HepG2 (cell line): Measurements from ENCODE around the gene ENTPD6. TPM values are rescaled to one million over a fixed set of nuclear protein-coding genes. Genes with fewer than 3 reads are reported as not detected.

Experiments
- ARNTL ChIP-seq: sonication (generic); formaldehyde crosslinking; IDR thresholded peaks from 2 replicates; pipeline ENCODE4 v1.4.0; 2020; ENCODE audit warnings: mild to moderate bottlenecking, missing genetic modification reagents
- CHD4 ChIP-seq: fragments of 200-600 bp; sonication (generic); IDR thresholded peaks from 2 replicates; pipeline ENCODE4 v1.7.0; 2017; ENCODE audit warnings: mild to moderate bottlenecking, low read length, borderline replicate concordance
- FOXP1 ChIP-seq, 2 experiments: fragments of 450-650 bp in 1 of 2; IDR thresholded peaks; 2 replicates each; pipeline ENCODE4 v1.6.1; 2017 to 2018; ENCODE audit warnings: antibody characterized with exemption in 1 of 2
- IKZF1 ChIP-seq: fragments of 450-650 bp; IDR thresholded peaks from 2 replicates; pipeline ENCODE4 v1.7.1; 2016
- MAFF ChIP-seq: IDR thresholded peaks from 2 replicates; pipeline ENCODE4 v1.6.1; 2011; ENCODE audit warnings: low read depth, low read length, improper control_type of control experiment
- MEIS1 ChIP-seq: sonication (generic); formaldehyde crosslinking; IDR thresholded peaks from 2 replicates; pipeline ENCODE4 v1.9.0; 2021; ENCODE audit warnings: mild to moderate bottlenecking, missing genetic modification reagents, moderate library complexity, borderline replicate concordance
- PLSCR1 ChIP-seq: sonication (generic); formaldehyde crosslinking; IDR thresholded peaks from 2 replicates; pipeline ENCODE4 v1.5.0; 2020; ENCODE audit warnings: missing genetic modification reagents, mild to moderate bottlenecking, borderline replicate concordance
- SOX6 ChIP-seq, 2 experiments: fragments of 450-650 bp in 1 of 2; sonication (generic) in 1 of 2; formaldehyde crosslinking in 1 of 2; IDR thresholded peaks; 2 replicates each; pipeline versions ENCODE4 v1.4.0 to v1.6.1; 2017 to 2020; ENCODE audit warnings: antibody characterized with exemption in 1 of 2, mild to moderate bottlenecking in 1 of 2, missing genetic modification reagents in 1 of 2
- SP4 ChIP-seq: sonication (generic); formaldehyde crosslinking; IDR thresholded peaks from 2 replicates; pipeline ENCODE4 v1.8.1; 2023; ENCODE audit warnings: mild to moderate bottlenecking, missing genetic modification reagents
- STAT5B ChIP-seq: sonication (generic); formaldehyde crosslinking; IDR thresholded peaks from 2 replicates; pipeline ENCODE4 v1.4.0; 2020; ENCODE audit warnings: missing genetic modification reagents
- SYNCRIP ChIP-seq: fragments of 200-400 bp; formaldehyde crosslinking; IDR thresholded peaks from 2 replicates; pipeline ENCODE4 v1.6.1; 2018; ENCODE audit warnings: mild to moderate bottlenecking, low read depth, low read length; ENCODE audit not compliant: insufficient read depth
- TEAD2 ChIP-seq: sonication (generic); formaldehyde crosslinking; IDR thresholded peaks from 2 replicates; pipeline ENCODE4 v1.9.0; 2021; ENCODE audit warnings: missing genetic modification reagents
- TSC22D2 ChIP-seq: sonication (generic); formaldehyde crosslinking; IDR thresholded peaks from 2 replicates; pipeline ENCODE4 v1.5.1; 2020; ENCODE audit warnings: missing genetic modification reagents, mild to moderate bottlenecking, borderline replicate concordance
- ZBTB37 ChIP-seq: sonication (generic); formaldehyde crosslinking; IDR thresholded peaks from 2 replicates; pipeline ENCODE4 v1.4.0; 2020; ENCODE audit warnings: mild to moderate bottlenecking, missing genetic modification reagents
- ZC3H4 ChIP-seq: sonication (generic); formaldehyde crosslinking; IDR thresholded peaks from 2 replicates; pipeline ENCODE4 v1.4.0; 2020; ENCODE audit warnings: missing genetic modification reagents, borderline replicate concordance
- ZFY ChIP-seq: sonication (generic); formaldehyde crosslinking; IDR thresholded peaks from 2 replicates; pipeline ENCODE4 v1.4.0; 2020; ENCODE audit warnings: missing genetic modification reagents
- ZNF24 ChIP-seq: fragments of 450-650 bp; IDR thresholded peaks from 2 replicates; pipeline ENCODE4 v1.6.1; 2017; ENCODE audit warnings: antibody characterized with exemption, mild to moderate bottlenecking
- ZNF550 ChIP-seq: sonication (generic); formaldehyde crosslinking; IDR thresholded peaks from 2 replicates; pipeline ENCODE4 v1.4.0; 2020; ENCODE audit warnings: mild to moderate bottlenecking, missing genetic modification reagents, borderline replicate concordance
- ZNF569 ChIP-seq: sonication (generic); formaldehyde crosslinking; IDR thresholded peaks from 2 replicates; pipeline ENCODE4 v1.5.0; 2020; ENCODE audit warnings: mild to moderate bottlenecking, missing genetic modification reagents, moderate library complexity, borderline replicate concordance
- ZNF660 ChIP-seq: sonication (generic); formaldehyde crosslinking; IDR thresholded peaks from 2 replicates; pipeline ENCODE4 v1.5.1; 2020; ENCODE audit warnings: mild to moderate bottlenecking, low read depth, missing genetic modification reagents, borderline replicate concordance
- ZNF777 ChIP-seq: sonication (generic); formaldehyde crosslinking; IDR thresholded peaks from 2 replicates; pipeline ENCODE4 v1.4.0; 2020; ENCODE audit warnings: missing genetic modification reagents
- ZSCAN20 ChIP-seq: sonication (generic); formaldehyde crosslinking; IDR thresholded peaks from 2 replicates; pipeline ENCODE4 v1.4.0; 2020; ENCODE audit warnings: missing genetic modification reagents, mild to moderate bottlenecking, borderline replicate concordance
- ZZZ3 ChIP-seq: sonication (generic); formaldehyde crosslinking; IDR thresholded peaks from 2 replicates; pipeline ENCODE4 v1.4.0; 2020; ENCODE audit warnings: missing genetic modification reagents, mild to moderate bottlenecking, borderline replicate concordance
- polyA plus RNA-seq, 8 experiments: library from polyadenylated mRNA; depleted of rRNA in 3 of 8; stranded (reverse) in 7 of 8; unstranded in 1 of 8; fragments of >200 nt; fragmentation: Illumina TruSeq in 4 of 8; extraction: Trizol in 4 of 8; gene quantifications; 2 replicates each; pipeline versions ENCODE4 v1.2.1 to v1.2.3, GENCODE V29; 2011 to 2016; ENCODE audit warnings: low read depth in 4 of 8, missing spikeins in 1 of 8, mixed read lengths in 1 of 8; ENCODE audit not compliant: insufficient read depth in 1 of 8
- total RNA-seq, 5 experiments: library from RNA; depleted of rRNA; stranded (reverse); fragments of >200 nt; fragmentation: Illumina TruSeq; extraction: Trizol; gene quantifications; 2 replicates each; pipeline ENCODE4 v1.2.3, GENCODE V29; 2016; ENCODE audit warnings: low read depth in 1 of 5
- TF ChIP-seq, protein P1 (sequence below): sonication (generic); formaldehyde crosslinking; IDR thresholded peaks from 2 replicates; pipeline ENCODE4 v1.5.1; 2020; ENCODE audit warnings: mild to moderate bottlenecking, missing genetic modification reagents, moderate library complexity
- TF ChIP-seq, protein P2 (sequence below): sonication (generic); formaldehyde crosslinking; IDR thresholded peaks from 2 replicates; pipeline ENCODE4 v1.8.0; 2022; ENCODE audit warnings: mild to moderate bottlenecking, missing genetic modification reagents

The ENTPD6 gene
- total and polyA plus RNA-seq, 2 of the 13 experiments (the other 11 are each of a cell fraction or from before 2014, with no cell fraction given), result 164 to 172 TPM

GRCh38 chr20:25195962-25196785, 662 bp downstream of the ENTPD6 start (continued):
- no peak for TF ChIP-seq TEAD2 (CRISPR knock-in tag)
- TF ChIP-seq SP4 (CRISPR knock-in tag), result no peak; the same call in 1 of the 2 replicates
- TF ChIP-seq ZNF777, result no peak
- TF ChIP-seq TSC22D2, result no peak
- no peak for TF ChIP-seq SOX6 (IDR thresholded peaks at IDR 0.05)
- TF ChIP-seq SOX6 (CRISPR knock-in tag; IDR thresholded peaks at IDR 0.05), result no peak; the same call in 1 of the 2 replicates
- TF ChIP-seq, protein P1, sequence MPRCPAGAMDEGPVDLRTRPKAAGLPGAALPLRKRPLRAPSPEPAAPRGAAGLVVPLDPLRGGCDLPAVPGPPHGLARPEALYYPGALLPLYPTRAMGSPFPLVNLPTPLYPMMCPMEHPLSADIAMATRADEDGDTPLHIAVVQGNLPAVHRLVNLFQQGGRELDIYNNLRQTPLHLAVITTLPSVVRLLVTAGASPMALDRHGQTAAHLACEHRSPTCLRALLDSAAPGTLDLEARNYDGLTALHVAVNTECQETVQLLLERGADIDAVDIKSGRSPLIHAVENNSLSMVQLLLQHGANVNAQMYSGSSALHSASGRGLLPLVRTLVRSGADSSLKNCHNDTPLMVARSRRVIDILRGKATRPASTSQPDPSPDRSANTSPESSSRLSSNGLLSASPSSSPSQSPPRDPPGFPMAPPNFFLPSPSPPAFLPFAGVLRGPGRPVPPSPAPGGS (CRISPR knock-in tag), result no peak
- TF ChIP-seq, protein P2, sequence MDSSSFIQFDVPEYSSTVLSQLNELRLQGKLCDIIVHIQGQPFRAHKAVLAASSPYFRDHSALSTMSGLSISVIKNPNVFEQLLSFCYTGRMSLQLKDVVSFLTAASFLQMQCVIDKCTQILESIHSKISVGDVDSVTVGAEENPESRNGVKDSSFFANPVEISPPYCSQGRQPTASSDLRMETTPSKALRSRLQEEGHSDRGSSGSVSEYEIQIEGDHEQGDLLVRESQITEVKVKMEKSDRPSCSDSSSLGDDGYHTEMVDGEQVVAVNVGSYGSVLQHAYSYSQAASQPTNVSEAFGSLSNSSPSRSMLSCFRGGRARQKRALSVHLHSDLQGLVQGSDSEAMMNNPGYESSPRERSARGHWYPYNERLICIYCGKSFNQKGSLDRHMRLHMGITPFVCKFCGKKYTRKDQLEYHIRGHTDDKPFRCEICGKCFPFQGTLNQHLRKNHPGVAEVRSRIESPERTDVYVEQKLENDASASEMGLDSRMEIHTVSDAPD (CRISPR knock-in tag), result no peak
- TF ChIP-seq ZSCAN20, result no peak
- no peak for TF ChIP-seq CHD4
- no peak; the same call in 1 of the 2 replicates for TF ChIP-seq ZNF569 (CRISPR knock-in tag)
- TF ChIP-seq STAT5B (CRISPR knock-in tag), result no peak; the same call in 1 of the 2 replicates
- peak; percentile 74 for TF ChIP-seq ZFY (CRISPR knock-in tag)
- no peak for TF ChIP-seq FOXP1 (IDR thresholded peaks at IDR 0.05)
- no peak for TF ChIP-seq FOXP1 (CRISPR knock-in tag; IDR thresholded peaks at IDR 0.05)
- no peak for TF ChIP-seq ZNF660 (CRISPR knock-in tag)
- TF ChIP-seq ZNF24, result peak; percentile 63; the same call in 1 of the 2 replicates
- no peak for TF ChIP-seq MAFF
- no peak for TF ChIP-seq PLSCR1 (CRISPR knock-in tag)
- TF ChIP-seq ZC3H4 (CRISPR knock-in tag), result no peak
- no peak for TF ChIP-seq ARNTL (CRISPR knock-in tag)
- no peak for TF ChIP-seq MEIS1 (CRISPR knock-in tag)
- TF ChIP-seq ZNF550, result 0 out of 2 replicates have a peak, but pooled peaks have one; percentile 85
- TF ChIP-seq ZBTB37 (CRISPR knock-in tag), result no peak; the same call in 1 of the 2 replicates
- no peak for TF ChIP-seq SYNCRIP
- TF ChIP-seq IKZF1, result no peak
- TF ChIP-seq ZZZ3 (CRISPR knock-in tag), result no peak
